D721Med (cell line): ENCODE results near the gene C13orf46.

Experiments
- DNase-seq: peaks from one replicate; pipeline ENCODE4 v3.0.0; 2011; ENCODE audit warnings: low spot score; ENCODE audit not compliant: insufficient read length
- FAIRE-seq: peaks from 2 replicates; lab custom pipeline; 2011; peaks lifted over from hg19 to GRCh38; lab: Jason Lieb, UNC
- TF ChIP-seq, protein P1 (sequence below): IDR thresholded peaks from 2 replicates; pipeline ENCODE4 v1.5.1; 2012; ENCODE audit warnings: mild to moderate bottlenecking, control low read depth; ENCODE audit not compliant: insufficient read depth; ENCODE audit errors: missing control alignments

The C13orf46 gene

DNA sequence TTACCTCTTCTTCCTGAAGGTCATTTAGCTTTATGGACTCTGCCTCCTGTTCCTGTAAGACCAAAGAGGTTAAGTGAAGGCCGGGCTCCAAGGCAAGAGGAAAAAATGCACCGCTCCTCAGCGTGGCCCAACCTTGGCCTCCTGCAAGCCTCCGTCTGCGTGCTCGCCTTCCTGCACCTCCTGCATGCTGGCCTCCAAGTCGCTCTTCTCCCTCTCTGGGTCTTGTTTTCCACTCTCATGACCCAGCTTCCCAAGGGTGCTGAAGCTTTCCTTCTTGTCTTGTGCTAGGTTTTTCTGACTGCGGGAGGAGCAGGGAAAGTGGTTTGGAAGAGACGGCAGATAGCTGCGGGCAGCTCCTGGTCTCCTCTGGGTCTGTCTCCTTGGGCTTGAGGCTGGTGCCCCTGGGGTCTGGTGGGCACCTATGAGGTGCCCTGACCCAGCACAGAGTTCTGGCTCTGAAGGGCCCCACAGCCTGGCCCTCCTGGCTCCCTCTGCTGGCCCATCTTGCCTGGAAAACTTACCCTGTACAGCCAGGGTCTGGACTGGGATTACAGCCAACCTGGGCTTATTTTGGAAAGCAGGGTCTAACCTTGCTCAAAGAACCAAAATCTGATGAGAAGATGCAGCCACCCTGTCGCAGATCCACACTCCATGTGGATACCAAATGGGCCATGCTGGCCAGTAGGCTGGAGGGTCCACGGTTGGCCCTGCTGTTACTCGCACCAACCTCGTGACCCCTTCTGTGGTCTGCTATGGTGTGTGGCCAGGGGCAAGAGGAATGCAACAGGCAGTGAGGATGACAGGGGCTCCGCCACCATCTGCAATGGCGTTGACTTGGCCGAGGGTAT lies 5.2 kb downstream of the C13orf46 start:
- no peak for FAIRE-seq

DNA sequence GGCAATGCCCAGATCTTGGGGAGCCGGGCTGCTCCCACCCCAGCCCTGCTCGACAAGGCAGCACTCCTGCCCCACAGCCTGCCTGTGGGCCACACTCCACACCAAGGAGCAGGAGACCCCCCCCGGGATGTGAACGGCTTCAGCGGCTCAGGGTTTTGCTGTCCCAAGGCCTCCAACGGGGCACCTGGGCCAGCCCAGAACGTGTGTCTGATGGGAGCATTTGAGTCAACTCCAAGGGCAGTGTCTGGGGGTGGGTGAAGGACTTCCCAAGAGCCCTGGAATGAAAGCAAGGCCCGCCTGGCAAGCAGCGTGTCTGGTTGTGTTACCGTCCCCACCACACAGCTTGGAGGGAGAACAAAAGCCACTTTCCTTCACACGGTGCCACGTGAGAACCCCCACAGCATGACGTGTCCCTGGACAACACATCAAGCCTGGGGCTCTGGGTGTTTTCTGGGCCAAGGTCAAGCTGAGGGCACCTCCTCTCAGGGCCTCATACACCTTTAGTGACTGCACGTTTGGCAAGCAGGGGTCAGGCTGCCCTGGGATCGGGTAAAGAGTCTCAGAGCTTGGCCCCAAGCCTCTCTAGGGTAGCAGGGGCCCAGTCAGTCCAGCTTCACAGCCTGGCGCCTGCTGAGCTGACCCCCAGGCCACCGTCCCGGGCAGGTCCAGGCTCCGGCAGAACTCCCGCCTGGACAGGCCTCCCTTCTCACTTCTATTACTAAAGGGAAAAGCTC lies 6.0 kb downstream of the C13orf46 start:
- FAIRE-seq (no peak), DNase-seq (no peak)
- TF ChIP-seq, protein P1, sequence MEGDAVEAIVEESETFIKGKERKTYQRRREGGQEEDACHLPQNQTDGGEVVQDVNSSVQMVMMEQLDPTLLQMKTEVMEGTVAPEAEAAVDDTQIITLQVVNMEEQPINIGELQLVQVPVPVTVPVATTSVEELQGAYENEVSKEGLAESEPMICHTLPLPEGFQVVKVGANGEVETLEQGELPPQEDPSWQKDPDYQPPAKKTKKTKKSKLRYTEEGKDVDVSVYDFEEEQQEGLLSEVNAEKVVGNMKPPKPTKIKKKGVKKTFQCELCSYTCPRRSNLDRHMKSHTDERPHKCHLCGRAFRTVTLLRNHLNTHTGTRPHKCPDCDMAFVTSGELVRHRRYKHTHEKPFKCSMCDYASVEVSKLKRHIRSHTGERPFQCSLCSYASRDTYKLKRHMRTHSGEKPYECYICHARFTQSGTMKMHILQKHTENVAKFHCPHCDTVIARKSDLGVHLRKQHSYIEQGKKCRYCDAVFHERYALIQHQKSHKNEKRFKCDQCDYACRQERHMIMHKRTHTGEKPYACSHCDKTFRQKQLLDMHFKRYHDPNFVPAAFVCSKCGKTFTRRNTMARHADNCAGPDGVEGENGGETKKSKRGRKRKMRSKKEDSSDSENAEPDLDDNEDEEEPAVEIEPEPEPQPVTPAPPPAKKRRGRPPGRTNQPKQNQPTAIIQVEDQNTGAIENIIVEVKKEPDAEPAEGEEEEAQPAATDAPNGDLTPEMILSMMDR, result no peak

More for the DNA sequence above, 5.2 kb downstream of the C13orf46 start:
- TF ChIP-seq, protein P1, result no peak
- DNase-seq, result no peak

DNA sequence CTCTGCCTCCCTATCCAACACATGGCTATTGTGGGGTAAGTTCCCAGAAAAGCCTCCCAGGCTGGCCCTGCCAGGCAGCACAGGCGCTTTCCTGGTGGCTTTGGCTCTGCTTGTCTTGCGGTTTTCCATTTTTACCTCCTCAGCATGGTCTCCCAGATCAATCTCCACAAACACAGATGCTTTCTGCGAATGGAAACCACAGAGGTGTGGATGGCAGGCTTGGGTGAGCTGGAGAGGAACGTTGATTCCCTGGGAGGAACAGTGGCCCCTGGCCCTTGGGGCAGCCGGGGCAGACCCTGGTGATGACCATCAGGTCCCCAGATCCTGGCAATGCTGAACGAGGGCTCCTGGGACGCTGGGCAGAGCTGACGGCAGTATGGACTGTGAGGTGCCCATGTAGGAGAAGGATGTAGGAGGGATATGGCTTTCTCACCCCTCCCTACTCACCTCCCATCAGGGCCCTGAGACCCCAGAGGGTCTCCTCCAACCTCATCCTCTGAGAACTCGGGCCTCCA lies 6.6 kb downstream of the C13orf46 start:
- no peak for DNase-seq
- no peak for FAIRE-seq
- TF ChIP-seq, protein P1, result no peak

DNA sequence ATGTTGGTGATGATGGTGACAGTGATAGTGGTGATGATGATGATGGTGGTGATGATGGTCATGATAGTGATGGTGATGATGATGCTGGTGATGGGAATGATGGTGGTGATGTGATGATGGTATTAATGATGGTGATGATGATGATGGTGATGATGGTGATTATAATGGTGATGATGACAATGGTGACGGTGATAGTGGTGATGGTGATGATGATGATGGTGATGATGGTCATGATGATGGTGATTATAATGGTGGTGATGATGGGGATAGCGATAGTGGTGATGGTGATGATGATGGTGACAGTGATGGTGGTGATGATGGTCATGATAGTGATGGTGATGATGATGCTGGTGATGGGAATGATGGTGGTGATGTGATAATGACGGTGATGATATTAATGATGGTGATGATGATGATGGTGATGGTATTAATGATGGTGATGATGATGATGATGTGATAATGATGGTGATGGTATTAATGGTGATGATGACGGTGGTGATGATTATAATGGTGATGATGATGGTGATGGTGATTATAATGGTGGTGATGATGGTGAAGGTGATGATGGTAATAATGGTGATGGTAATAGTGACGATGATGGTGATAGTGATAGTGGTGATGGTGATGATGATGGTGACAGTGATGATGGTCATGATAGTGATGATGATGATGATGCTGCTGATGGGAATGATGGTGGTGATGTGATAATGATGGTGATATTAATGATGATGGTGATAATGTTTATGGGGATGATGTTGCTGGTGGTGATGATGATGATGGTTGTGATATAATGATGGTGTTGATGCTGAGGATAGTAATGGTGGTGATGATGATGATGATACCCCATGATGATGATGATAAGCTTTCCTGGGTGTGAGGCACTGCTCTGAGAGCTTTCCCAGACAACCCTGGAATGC lies 7.7 kb downstream of the C13orf46 start:
- no peak for DNase-seq
- no peak for FAIRE-seq
- TF ChIP-seq, protein P1, result no peak

DNA sequence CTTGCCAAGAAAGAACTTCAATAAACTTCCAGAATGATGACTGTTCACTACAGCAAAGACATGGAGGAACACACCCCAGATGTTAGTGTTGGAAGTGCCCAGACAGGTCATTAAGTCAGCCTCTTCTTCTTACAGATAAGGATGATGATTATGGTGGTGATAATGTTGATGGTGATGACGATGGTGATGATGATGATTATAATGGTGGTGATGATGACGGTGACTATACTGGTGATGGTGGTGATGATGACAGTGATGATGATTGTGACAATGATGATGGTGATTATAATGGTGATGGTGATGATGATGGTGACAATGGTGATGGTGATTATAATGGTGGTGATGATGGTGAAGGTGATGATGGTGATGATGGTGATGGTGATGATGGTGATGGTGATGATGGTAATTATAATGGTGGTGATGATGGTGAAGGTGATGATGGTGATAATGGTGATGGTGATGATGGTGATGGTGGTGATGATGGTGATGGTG lies 8.4 kb downstream of the C13orf46 start:
- FAIRE-seq (no peak), DNase-seq (no peak)
- TF ChIP-seq, protein P1, result no peak

DNA sequence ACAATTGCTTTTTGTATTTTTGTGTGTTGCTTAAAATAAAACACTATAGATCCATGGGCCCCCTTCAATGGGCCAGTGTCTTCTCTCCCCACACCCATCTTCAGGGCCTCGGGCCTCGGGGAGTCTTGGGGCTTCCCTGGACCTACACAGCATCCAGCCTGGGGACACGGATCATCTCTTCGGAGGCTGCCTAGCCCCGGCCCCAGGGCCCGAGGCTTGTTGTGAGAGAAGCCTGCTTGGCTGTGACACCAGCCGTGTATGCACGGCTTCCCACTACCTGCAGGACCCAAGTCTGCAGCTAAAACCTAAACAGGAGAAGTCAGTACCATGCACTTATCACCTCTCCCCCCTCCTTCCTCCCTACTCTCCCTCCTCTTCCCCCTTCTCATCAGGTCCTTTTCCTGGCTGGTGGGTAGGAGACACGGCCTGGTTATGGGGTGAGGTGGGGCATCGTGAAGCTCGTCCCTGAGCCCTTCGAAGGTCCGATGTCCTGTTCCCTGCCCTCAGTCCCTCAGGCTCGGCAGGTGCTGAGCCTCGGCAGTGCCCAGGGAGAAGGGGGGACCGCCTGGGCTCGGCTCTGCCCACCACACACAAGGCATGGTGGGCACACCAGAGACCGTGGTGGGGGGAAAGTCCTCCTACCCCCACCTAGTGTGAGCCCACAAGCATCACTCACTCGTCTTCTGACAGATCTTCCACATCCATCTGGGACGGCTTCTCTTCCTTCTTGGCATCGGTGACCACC lies 9.5 kb downstream of the C13orf46 start:
- FAIRE-seq, result no peak

More for the DNA sequence above, 9.5 kb downstream of the C13orf46 start:
- no peak for DNase-seq
- TF ChIP-seq, protein P1, result no peak
